Breast epithelium (tissue), 4 donors: Measurements from ENCODE around the gene AFAP1. TPM values are rescaled to one million over a fixed set of nuclear protein-coding genes. Genes with fewer than 3 reads are reported as not detected.

ENCODE experiments used
- DNase-seq, 2 donors: peaks; one replicate each; pipeline ENCODE4 v3.0.0-alpha.2; 2019; ENCODE audit warnings: low spot score in 2 of 2
- H3K27ac ChIP-seq, 2 donors: fragments of 200-600 bp; sonication (generic) in 1 of 2; one replicate each; pipeline ENCODE4 v1.5.1; 2016 to 2019; ENCODE audit warnings: mild to moderate bottlenecking in 1 of 2
- H3K27me3 ChIP-seq, 2 donors: fragments of 200-600 bp; sonication (generic) in 1 of 2; one replicate each; pipeline versions ENCODE4 v1.5.1 to v1.6.0; 2017 to 2019; ENCODE audit warnings: control low read depth in 1 of 2, mild to moderate bottlenecking in 1 of 2
- H3K36me3 ChIP-seq: fragments of 200-600 bp; one replicate; pipeline ENCODE4 v1.5.1; 2019
- H3K4me1 ChIP-seq, 2 donors: fragments of 200-600 bp; sonication (generic); one replicate each; pipeline ENCODE4 v1.5.1; 2016 to 2019; ENCODE audit warnings: control low read depth in 1 of 2
- H3K4me3 ChIP-seq, 3 donors: fragments of 200-600 bp; sonication (generic); 1 replicate in 2 of 3; 2 replicates in 1 of 3; pipeline ENCODE4 v1.5.1; 2016 to 2019; ENCODE audit warnings: mild to moderate bottlenecking in 3 of 3, moderate library complexity in 2 of 3
- H3K9me3 ChIP-seq, 2 donors: fragments of 200-600 bp; sonication (generic) in 1 of 2; one replicate each; pipeline ENCODE4 v1.5.1; 2016 to 2019; ENCODE audit warnings: control low read depth in 1 of 2
- POLR2A ChIP-seq: fragments of 450-650 bp; IDR thresholded peaks from one replicate; pipeline ENCODE4 v1.6.1; 2016; ENCODE audit warnings: antibody characterized with exemption, mild to moderate bottlenecking, moderate library complexity
- POLR2AphosphoS5 ChIP-seq, 3 donors: sonication (generic); formaldehyde crosslinking; IDR thresholded peaks; one replicate each; pipeline ENCODE4 v1.6.1; 2017; ENCODE audit warnings: antibody characterized with exemption in 3 of 3
- intact Hi-C: fragments of 100-400 bp; cut with DNase I; formaldehyde crosslinking; loops from one replicate; pipeline ENCODE4 v1.15.1; 2023; ENCODE audit warnings: low total_unique reads
- total RNA-seq, 3 donors: library from RNA; depleted of rRNA; stranded (reverse); fragments of >200 nt; gene quantifications; one replicate each; pipeline ENCODE4 v1.1.0, GENCODE V29; 2016
- TF ChIP-seq, protein P1 (sequence below), 3 donors: fragments of 450-650 bp; IDR thresholded peaks; one replicate each; pipeline ENCODE4 v1.5.1; 2016 to 2017; ENCODE audit warnings: antibody characterized with exemption in 3 of 3, mild to moderate bottlenecking in 3 of 3, moderate library complexity in 3 of 3

AFAP1 gene, protein sequence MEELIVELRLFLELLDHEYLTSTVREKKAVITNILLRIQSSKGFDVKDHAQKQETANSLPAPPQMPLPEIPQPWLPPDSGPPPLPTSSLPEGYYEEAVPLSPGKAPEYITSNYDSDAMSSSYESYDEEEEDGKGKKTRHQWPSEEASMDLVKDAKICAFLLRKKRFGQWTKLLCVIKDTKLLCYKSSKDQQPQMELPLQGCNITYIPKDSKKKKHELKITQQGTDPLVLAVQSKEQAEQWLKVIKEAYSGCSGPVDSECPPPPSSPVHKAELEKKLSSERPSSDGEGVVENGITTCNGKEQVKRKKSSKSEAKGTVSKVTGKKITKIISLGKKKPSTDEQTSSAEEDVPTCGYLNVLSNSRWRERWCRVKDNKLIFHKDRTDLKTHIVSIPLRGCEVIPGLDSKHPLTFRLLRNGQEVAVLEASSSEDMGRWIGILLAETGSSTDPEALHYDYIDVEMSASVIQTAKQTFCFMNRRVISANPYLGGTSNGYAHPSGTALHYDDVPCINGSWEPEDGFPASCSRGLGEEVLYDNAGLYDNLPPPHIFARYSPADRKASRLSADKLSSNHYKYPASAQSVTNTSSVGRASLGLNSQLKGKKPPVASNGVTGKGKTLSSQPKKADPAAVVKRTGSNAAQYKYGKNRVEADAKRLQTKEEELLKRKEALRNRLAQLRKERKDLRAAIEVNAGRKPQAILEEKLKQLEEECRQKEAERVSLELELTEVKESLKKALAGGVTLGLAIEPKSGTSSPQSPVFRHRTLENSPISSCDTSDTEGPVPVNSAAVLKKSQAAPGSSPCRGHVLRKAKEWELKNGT
- 10 to 100 TPM; 14.5 to 21.6 (median 16.6) TPM for total RNA-seq

GRCh38 chr4:7939377-7940108, at the start of gene AFAP1:
TSS of gene AFAP1 (minus strand) at chr4:7939861. CDS start at chr4:7872078, 67,783 bp downstream.
- H3K36me3 ChIP-seq: no peaks in the 10 kb centered on the region
- no peaks in the 10 kb centered on the region for H3K4me1 ChIP-seq
- H3K27me3 ChIP-seq: no peaks in the 10 kb centered on the region
- peak within 1 kb of the TSS; percentile 88 to 89 for H3K27ac ChIP-seq
- peak within 1 kb of the TSS; percentile 81 to 85 (median 81) for H3K4me3 ChIP-seq
- intact Hi-C loops: no loop called here
- H3K9me3 ChIP-seq: no peaks in the 10 kb centered on the region
- peak; percentile 83 to 85 for DNase-seq
- TF ChIP-seq POLR2AphosphoS5 (IDR thresholded peaks at IDR 0.05): peak; percentile 41 to 56 (median 52)
- TF ChIP-seq, protein P1, sequence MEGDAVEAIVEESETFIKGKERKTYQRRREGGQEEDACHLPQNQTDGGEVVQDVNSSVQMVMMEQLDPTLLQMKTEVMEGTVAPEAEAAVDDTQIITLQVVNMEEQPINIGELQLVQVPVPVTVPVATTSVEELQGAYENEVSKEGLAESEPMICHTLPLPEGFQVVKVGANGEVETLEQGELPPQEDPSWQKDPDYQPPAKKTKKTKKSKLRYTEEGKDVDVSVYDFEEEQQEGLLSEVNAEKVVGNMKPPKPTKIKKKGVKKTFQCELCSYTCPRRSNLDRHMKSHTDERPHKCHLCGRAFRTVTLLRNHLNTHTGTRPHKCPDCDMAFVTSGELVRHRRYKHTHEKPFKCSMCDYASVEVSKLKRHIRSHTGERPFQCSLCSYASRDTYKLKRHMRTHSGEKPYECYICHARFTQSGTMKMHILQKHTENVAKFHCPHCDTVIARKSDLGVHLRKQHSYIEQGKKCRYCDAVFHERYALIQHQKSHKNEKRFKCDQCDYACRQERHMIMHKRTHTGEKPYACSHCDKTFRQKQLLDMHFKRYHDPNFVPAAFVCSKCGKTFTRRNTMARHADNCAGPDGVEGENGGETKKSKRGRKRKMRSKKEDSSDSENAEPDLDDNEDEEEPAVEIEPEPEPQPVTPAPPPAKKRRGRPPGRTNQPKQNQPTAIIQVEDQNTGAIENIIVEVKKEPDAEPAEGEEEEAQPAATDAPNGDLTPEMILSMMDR (IDR thresholded peaks at IDR 0.05): no peak

DNA sequence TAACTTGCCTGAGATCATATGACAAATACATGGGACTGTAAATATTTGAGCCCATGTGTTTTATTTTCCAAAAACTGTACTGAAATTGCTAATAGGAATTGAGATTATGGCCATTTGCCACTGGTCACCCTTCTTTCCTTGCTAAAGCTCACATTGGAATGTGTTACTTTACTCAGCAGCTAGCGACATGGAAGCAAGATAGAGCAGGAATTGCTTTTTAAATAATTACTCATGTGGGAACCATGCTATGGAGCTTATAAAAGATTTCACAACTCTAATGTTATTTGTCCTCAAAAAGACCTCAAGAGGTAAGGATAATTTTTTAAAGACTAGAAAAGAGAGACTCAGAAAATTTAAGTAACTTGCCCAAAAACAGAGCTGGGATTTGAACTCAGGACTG, 48.8 kb upstream of the AFAP1 start:
- H3K27ac ChIP-seq: no peak overlapping the region
- no peaks in the 10 kb centered on the region for H3K4me1 ChIP-seq
- TF ChIP-seq POLR2A (no peak), POLR2AphosphoS5 (IDR thresholded peaks at IDR 0.05) (no peak)
- TF ChIP-seq, protein P1 (IDR thresholded peaks at IDR 0.05): no peak
- intact Hi-C loops: no loop called here
- no peaks in the 10 kb centered on the region for H3K36me3 ChIP-seq
- no peak overlapping the region for H3K4me3 ChIP-seq
- H3K9me3 ChIP-seq: no peaks in the 10 kb centered on the region
- H3K27me3 ChIP-seq: no peaks in the 10 kb centered on the region
- DNase-seq: no peak

DNA sequence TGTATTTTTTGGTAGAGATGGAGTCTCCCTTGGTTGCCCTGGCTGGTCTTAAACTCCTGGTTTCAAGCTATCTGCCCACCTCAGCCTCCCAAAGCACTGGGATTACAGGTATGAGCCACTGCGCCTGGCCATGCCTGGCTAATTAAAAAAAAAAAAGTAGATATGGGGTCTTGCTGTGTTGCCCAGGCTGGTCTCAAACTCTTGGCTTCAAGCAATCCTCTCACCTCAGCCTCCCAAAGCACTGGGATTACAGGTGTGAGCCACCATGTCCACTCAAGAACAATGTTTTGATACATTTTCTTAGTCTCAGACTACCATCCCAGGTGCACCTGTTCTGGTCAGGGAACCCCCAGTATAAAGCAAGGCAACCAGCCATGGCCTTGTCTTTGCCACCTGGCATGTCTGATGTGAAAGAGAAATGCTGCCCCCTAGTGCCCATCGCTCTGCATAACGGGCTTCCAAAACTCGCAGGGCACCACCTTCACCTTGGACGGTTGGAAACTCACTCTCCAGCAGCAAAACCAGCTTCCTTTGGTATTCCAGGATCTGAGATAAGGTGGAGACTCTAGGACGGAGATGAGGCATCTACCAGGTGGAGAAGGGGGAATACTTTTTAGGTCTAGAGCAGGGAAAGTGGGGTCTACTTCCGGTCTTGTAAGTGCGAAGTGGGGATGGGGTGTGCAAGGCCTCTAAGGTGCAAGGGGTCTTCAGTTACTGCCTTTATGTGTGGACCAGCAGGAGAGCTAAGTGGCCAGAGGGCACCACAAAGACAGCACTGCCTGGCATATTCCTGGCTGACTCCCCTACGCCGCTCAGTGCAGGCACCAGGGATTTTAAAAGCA, 47.7 kb upstream of the AFAP1 start:
- intact Hi-C loops: no loop called here
- Histone ChIP-seq H3K4me1 (no peaks in the 10 kb centered on the region), H3K27ac (no peak overlapping the region), H3K27me3 (no peaks in the 10 kb centered on the region), H3K4me3 (no peak overlapping the region), H3K9me3 (no peaks in the 10 kb centered on the region), H3K36me3 (no peaks in the 10 kb centered on the region)
- TF ChIP-seq POLR2A: no peak
- TF ChIP-seq, protein P1 (IDR thresholded peaks at IDR 0.05): peak; percentile 72 to 90 (median 81)
- TF ChIP-seq POLR2AphosphoS5 (IDR thresholded peaks at IDR 0.05): peak in 1 of 3 donors; percentile 18
- peak; percentile 50 to 71 for DNase-seq

DNA sequence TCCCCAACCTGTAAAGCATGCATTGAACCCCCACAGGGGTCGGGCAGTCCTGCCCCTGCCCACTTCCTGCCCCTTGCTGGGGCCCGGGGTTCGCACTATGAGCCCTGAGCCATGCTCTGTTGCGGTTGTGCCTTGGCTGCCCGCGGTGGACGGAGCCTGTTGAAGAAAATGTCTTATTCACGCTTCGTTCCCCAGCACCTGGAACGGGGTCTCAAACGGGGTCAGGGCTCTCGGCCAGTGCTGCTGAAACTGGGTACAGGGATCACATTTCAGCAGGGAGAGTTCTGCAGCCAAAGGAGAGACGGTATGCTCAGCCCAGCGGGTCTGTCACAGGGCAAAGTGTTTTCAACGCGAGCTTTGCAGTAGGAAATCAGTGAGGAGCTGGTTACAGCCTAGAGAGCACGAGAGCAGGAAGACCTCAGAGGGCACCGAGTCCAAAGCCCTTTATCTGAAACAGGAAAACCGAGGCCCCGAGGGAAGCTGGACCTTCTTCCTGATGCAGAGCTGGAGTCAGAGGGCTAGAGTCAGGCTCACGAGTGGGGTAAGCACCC, 46.3 kb upstream of the AFAP1 start:
- H3K27me3 ChIP-seq: no peaks in the 10 kb centered on the region
- H3K4me3 ChIP-seq: peak overlapping the region in 1 of 3 donors; percentile 15
- no peaks in the 10 kb centered on the region for H3K36me3 ChIP-seq
- intact Hi-C loops: no loop called here
- TF ChIP-seq, protein P1 (IDR thresholded peaks at IDR 0.05): no peak
- no peak for TF ChIP-seq POLR2AphosphoS5 (IDR thresholded peaks at IDR 0.05)
- TF ChIP-seq POLR2A: no peak
- no peaks in the 10 kb centered on the region for H3K9me3 ChIP-seq
- no peak for DNase-seq
- no peak overlapping the region for H3K27ac ChIP-seq
- H3K4me1 ChIP-seq: no peaks in the 10 kb centered on the region
